WTC11 (cell line): ENCODE measurements around the gene YIF1A. TPM values are rescaled to one million over a fixed set of nuclear protein-coding genes. Genes with fewer than 3 reads are reported as not detected.

Source experiments
- ATAC-seq: fragments of 200-7000 bp; cut with Tn5 transposase; 2 replicates; pipeline ENCODE4 v1.10.0; 2021; ENCODE audit warnings: mild to moderate bottlenecking, moderate library complexity
- CTCF ChIA-PET: fragments of 300-600 bp; sonication (Branson Sonifier 250); formaldehyde crosslinking; loops from one replicate; lab custom pipeline; 2021; ENCODE audit warnings: antibody characterized with exemption; lab: Charles Lee
- POLR2A ChIA-PET: fragments of 350-600 bp; sonication (Branson Sonifier 250); formaldehyde crosslinking; loops from one replicate; lab custom pipeline; 2021; ENCODE audit warnings: antibody characterized with exemption; lab: Charles Lee
- DNase-seq: peaks from one replicate; pipeline ENCODE4 v3.0.0; 2021; ENCODE audit warnings: low spot score
- H3K27ac Mint-ChIP-seq: 2 replicates; pipeline ENCODE4 v1.8.0; 2021; ENCODE audit warnings: mixed read lengths
- H3K27me3 Mint-ChIP-seq: 2 replicates; pipeline ENCODE4 v1.8.0; 2021; ENCODE audit warnings: low read depth, mild to moderate bottlenecking, moderate library complexity, mixed read lengths
- H3K36me3 Mint-ChIP-seq: 2 replicates; pipeline ENCODE4 v1.8.0; 2021; ENCODE audit warnings: mixed read lengths
- H3K4me1 Mint-ChIP-seq: 2 replicates; pipeline ENCODE4 v1.8.0; 2022; ENCODE audit warnings: mixed read lengths
- H3K4me3 Mint-ChIP-seq: 2 replicates; pipeline ENCODE4 v1.8.0; 2021; ENCODE audit warnings: mild to moderate bottlenecking, moderate library complexity, mixed read lengths
- H3K9me3 Mint-ChIP-seq: 2 replicates; pipeline ENCODE4 v1.8.0; 2021; ENCODE audit warnings: mixed read lengths
- CBFB ChIP-seq: sonication (generic); formaldehyde crosslinking; IDR thresholded peaks from 2 replicates; pipeline ENCODE4 v1.8.1; 2022; ENCODE audit warnings: mild to moderate bottlenecking, low read depth, missing genetic modification reagents
- E2F4 ChIP-seq: sonication (generic); formaldehyde crosslinking; IDR thresholded peaks from 2 replicates; pipeline ENCODE4 v1.8.1; 2022; ENCODE audit warnings: low read depth, mild to moderate bottlenecking, moderate library complexity, missing genetic modification reagents, borderline replicate concordance
- ESRRA ChIP-seq: sonication (generic); formaldehyde crosslinking; IDR thresholded peaks from 2 replicates; pipeline ENCODE4 v1.8.1; 2022; ENCODE audit warnings: mild to moderate bottlenecking, missing genetic modification reagents, borderline replicate concordance
- GTF2I ChIP-seq: fragments of 250-450 bp; sonication (Bioruptor Pico); conservative IDR thresholded peaks from 2 replicates; pipeline ENCODE4 v1.4.0; 2021; ENCODE audit warnings: mild to moderate bottlenecking
- HMGA2 ChIP-seq: fragments of 250-450 bp; sonication (Bioruptor Pico); IDR thresholded peaks from 2 replicates; pipeline ENCODE4 v1.4.0; 2021; ENCODE audit warnings: mild to moderate bottlenecking, moderate library complexity
- MLX ChIP-seq: sonication (generic); formaldehyde crosslinking; IDR thresholded peaks from 2 replicates; pipeline ENCODE4 v1.8.1; 2023; ENCODE audit warnings: mild to moderate bottlenecking, missing genetic modification reagents, moderate library complexity
- NFYB ChIP-seq: sonication (generic); formaldehyde crosslinking; conservative IDR thresholded peaks from 2 replicates; pipeline ENCODE4 v1.8.0; 2022; ENCODE audit warnings: low read depth, missing genetic modification reagents
- OVOL2 ChIP-seq: fragments of 250-450 bp; sonication (Bioruptor Pico); IDR thresholded peaks from 2 replicates; pipeline ENCODE4 v1.9.0; 2021; ENCODE audit warnings: mild to moderate bottlenecking, borderline replicate concordance
- PREB ChIP-seq: sonication (generic); formaldehyde crosslinking; IDR thresholded peaks from 2 replicates; pipeline ENCODE4 v1.8.1; 2022; ENCODE audit warnings: mild to moderate bottlenecking, missing genetic modification reagents, moderate library complexity, borderline replicate concordance
- RELA ChIP-seq: sonication (generic); formaldehyde crosslinking; IDR thresholded peaks from 2 replicates; pipeline ENCODE4 v1.8.1; 2022; ENCODE audit warnings: missing genetic modification reagents, mild to moderate bottlenecking, borderline replicate concordance
- RORB ChIP-seq: fragments of 250-450 bp; sonication (Bioruptor Pico); IDR thresholded peaks from 2 replicates; pipeline ENCODE4 v1.9.0; 2021; ENCODE audit warnings: mild to moderate bottlenecking
- SMAD3 ChIP-seq: sonication (generic); formaldehyde crosslinking; IDR thresholded peaks from 2 replicates; pipeline ENCODE4 v1.8.0; 2022; ENCODE audit warnings: missing genetic modification reagents, mild to moderate bottlenecking, borderline replicate concordance
- SMAD4 ChIP-seq: sonication (generic); formaldehyde crosslinking; IDR thresholded peaks from 2 replicates; pipeline ENCODE4 v1.8.0; 2022; ENCODE audit warnings: mild to moderate bottlenecking, missing genetic modification reagents
- SOX15 ChIP-seq: fragments of 250-450 bp; sonication (Bioruptor Pico); IDR thresholded peaks from 2 replicates; pipeline ENCODE4 v1.9.0; 2021; ENCODE audit warnings: mild to moderate bottlenecking
- SP1 ChIP-seq: sonication (generic); formaldehyde crosslinking; conservative IDR thresholded peaks from 2 replicates; pipeline ENCODE4 v1.8.1; 2022; ENCODE audit warnings: missing genetic modification reagents
- TEAD1 ChIP-seq: sonication (generic); formaldehyde crosslinking; IDR thresholded peaks from 2 replicates; pipeline ENCODE4 v1.8.0; 2022; ENCODE audit warnings: mild to moderate bottlenecking, missing genetic modification reagents
- TEAD4 ChIP-seq: sonication (generic); formaldehyde crosslinking; IDR thresholded peaks from 2 replicates; pipeline ENCODE4 v1.8.0; 2022; ENCODE audit warnings: mild to moderate bottlenecking, missing genetic modification reagents
- TP53 ChIP-seq: sonication (generic); formaldehyde crosslinking; IDR thresholded peaks from 2 replicates; pipeline ENCODE4 v1.8.1; 2023; ENCODE audit warnings: mild to moderate bottlenecking, missing genetic modification reagents
- USF1 ChIP-seq: sonication (generic); formaldehyde crosslinking; IDR thresholded peaks from 2 replicates; pipeline ENCODE4 v1.8.0; 2022; ENCODE audit warnings: mild to moderate bottlenecking, missing genetic modification reagents
- USF2 ChIP-seq: sonication (generic); formaldehyde crosslinking; IDR thresholded peaks from 2 replicates; pipeline ENCODE4 v1.8.1; 2023; ENCODE audit warnings: mild to moderate bottlenecking, missing genetic modification reagents, moderate library complexity
- ZBTB43 ChIP-seq: sonication (generic); formaldehyde crosslinking; IDR thresholded peaks from 2 replicates; pipeline ENCODE4 v1.8.1; 2023; ENCODE audit warnings: mild to moderate bottlenecking, missing genetic modification reagents
- ZNF121 ChIP-seq: sonication (generic); formaldehyde crosslinking; IDR thresholded peaks from 2 replicates; pipeline ENCODE4 v1.8.0; 2023; ENCODE audit warnings: missing genetic modification reagents
- ZNF138 ChIP-seq: sonication (generic); formaldehyde crosslinking; conservative IDR thresholded peaks from 2 replicates; pipeline ENCODE4 v1.8.1; 2022; ENCODE audit warnings: mild to moderate bottlenecking, moderate library complexity, missing genetic modification reagents
- ZNF232 ChIP-seq: sonication (generic); formaldehyde crosslinking; IDR thresholded peaks from 2 replicates; pipeline ENCODE4 v1.8.0; 2022; ENCODE audit warnings: mild to moderate bottlenecking, missing genetic modification reagents
- ZNF416 ChIP-seq: fragments of 250-450 bp; sonication (Bioruptor Pico); IDR thresholded peaks from 2 replicates; pipeline ENCODE4 v1.9.0; 2021; ENCODE audit warnings: mild to moderate bottlenecking, inconsistent platforms
- ZNF425 ChIP-seq: fragments of 250-450 bp; sonication (Bioruptor Pico); conservative IDR thresholded peaks from 2 replicates; pipeline ENCODE4 v1.9.0; 2021; ENCODE audit warnings: mild to moderate bottlenecking
- total RNA-seq: library from RNA; stranded (reverse); gene quantifications from 3 replicates; pipeline ENCODE4 v1.2.3, GENCODE V29; 2021

YIF1A gene
- total RNA-seq, 1 experiment from 2014 or later, result 86.9 TPM

- TF ChIP-seq USF2 (no peak), PREB (CRISPR knock-in tag) (no peak), TP53 (CRISPR knock-in tag) (no peak), ESRRA (CRISPR knock-in tag) (no peak)
Observed at GRCh38 chr11:66310324-66310723, 21.4 kb upstream of the YIF1A start (continued).

- H3K27ac Mint-ChIP-seq, result no peak overlapping the region
- DNase-seq (no peak), ATAC-seq (no peak)
- CTCF ChIA-PET, result interaction anchor here (0.7 to 5.8 kb wide), 6 partner anchors 21 to 79 kb away, joined by 3 to 319 read pairs (median 3); partner anchors contain the start of genes RIN1 and YIF1A
- TF ChIP-seq SMAD3 (CRISPR knock-in tag) (no peak), SMAD4 (no peak), USF1 (no peak), SOX15 (CRISPR knock-in tag) (no peak), ZBTB43 (CRISPR knock-in tag) (no peak), TEAD4 (no peak), PREB (CRISPR knock-in tag) (no peak), OVOL2 (CRISPR knock-in tag) (no peak), NFYB (no peak), ZNF138 (CRISPR knock-in tag) (no peak), HMGA2 (CRISPR knock-in tag) (no peak), CBFB (CRISPR knock-in tag) (no peak), RORB (CRISPR knock-in tag) (no peak)
- no peaks in the 10 kb centered on the region for H3K36me3 Mint-ChIP-seq
- H3K27me3 Mint-ChIP-seq, result peaks cover 4% of the 10 kb centered on the region
- H3K9me3 Mint-ChIP-seq, result no peaks in the 10 kb centered on the region
- POLR2A ChIA-PET, result interaction anchor here (0.7 to 1.1 kb wide), 2 partner anchors 21 to 157 kb away, joined by 3 to 4 read pairs; partner anchors contain the start of gene YIF1A
- H3K4me1 Mint-ChIP-seq, result peaks cover 13% of the 10 kb centered on the region
- no peak overlapping the region for H3K4me3 Mint-ChIP-seq
Observed at GRCh38 chr11:66309475-66309874, 20.5 kb upstream of the YIF1A start.

GRCh38 chr11:66302656-66303055, 13.7 kb upstream of the YIF1A start:
- H3K27me3 Mint-ChIP-seq, result peaks cover 4% of the 10 kb centered on the region
- H3K36me3 Mint-ChIP-seq, result no peaks in the 10 kb centered on the region
- ChIA-PET CTCF (interaction anchor here (1.0 to 7.3 kb wide), 3 partner anchors 10 to 23 kb away, joined by 3 to 79 read pairs (median 5); no protein-coding TSS in a partner anchor), POLR2A (no interaction called here)
- peaks cover under 1% of the 10 kb centered on the region; the same call in 1 of the 2 replicates for H3K4me1 Mint-ChIP-seq
- no peaks in the 10 kb centered on the region for H3K9me3 Mint-ChIP-seq
- H3K4me3 Mint-ChIP-seq, result no peak overlapping the region
- ATAC-seq (no peak), DNase-seq (no peak)
- H3K27ac Mint-ChIP-seq, result no peak overlapping the region
- no peak for TF ChIP-seq GTF2I (CRISPR knock-in tag)
- TF ChIP-seq SOX15 (CRISPR knock-in tag), result no peak
- TF ChIP-seq ZNF416, result no peak
- TF ChIP-seq TEAD1 (CRISPR knock-in tag), result no peak
- no peak for TF ChIP-seq CBFB (CRISPR knock-in tag)
- TF ChIP-seq SP1 (CRISPR knock-in tag), result no peak
- TF ChIP-seq ZNF425 (CRISPR knock-in tag), result no peak
- no peak for TF ChIP-seq MLX (CRISPR knock-in tag)
- TF ChIP-seq E2F4 (CRISPR knock-in tag), result no peak
- TF ChIP-seq ZNF232 (CRISPR knock-in tag), result no peak
- TF ChIP-seq RELA (CRISPR knock-in tag), result no peak
- TF ChIP-seq ZNF121, result no peak
- TF ChIP-seq SMAD4, result no peak
